Measurements from ENCODE around the gene POLR1A.

DNA sequence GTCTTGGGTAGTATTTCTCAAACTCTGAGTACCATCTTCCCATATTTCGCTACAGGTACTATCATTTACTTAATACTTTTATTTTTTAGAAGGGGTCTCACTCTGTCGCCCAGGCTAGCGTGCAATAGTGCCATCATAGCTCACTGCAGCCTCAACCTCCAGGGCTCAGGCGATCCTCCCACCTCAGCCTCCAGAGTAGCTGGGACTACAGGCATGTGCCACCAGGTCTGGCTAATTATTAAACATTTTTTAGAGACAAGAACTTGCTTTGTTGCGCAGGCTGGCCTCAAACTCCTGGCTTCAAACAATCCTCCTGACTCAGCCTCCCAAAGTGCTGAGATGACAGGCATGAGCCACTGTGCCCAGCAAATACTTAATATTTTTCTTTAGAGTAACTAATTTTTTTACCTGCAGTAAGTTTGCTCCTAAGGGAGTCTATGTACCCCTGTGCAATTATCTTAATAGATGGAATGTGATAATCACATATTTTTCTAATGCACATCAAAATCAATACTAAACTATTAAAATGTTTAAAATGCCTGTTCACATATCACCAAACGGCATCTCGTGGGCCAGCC lies 116.3 kb downstream of the POLR1A start:
- TF ChIP-seq, protein P1, sequence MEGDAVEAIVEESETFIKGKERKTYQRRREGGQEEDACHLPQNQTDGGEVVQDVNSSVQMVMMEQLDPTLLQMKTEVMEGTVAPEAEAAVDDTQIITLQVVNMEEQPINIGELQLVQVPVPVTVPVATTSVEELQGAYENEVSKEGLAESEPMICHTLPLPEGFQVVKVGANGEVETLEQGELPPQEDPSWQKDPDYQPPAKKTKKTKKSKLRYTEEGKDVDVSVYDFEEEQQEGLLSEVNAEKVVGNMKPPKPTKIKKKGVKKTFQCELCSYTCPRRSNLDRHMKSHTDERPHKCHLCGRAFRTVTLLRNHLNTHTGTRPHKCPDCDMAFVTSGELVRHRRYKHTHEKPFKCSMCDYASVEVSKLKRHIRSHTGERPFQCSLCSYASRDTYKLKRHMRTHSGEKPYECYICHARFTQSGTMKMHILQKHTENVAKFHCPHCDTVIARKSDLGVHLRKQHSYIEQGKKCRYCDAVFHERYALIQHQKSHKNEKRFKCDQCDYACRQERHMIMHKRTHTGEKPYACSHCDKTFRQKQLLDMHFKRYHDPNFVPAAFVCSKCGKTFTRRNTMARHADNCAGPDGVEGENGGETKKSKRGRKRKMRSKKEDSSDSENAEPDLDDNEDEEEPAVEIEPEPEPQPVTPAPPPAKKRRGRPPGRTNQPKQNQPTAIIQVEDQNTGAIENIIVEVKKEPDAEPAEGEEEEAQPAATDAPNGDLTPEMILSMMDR (IDR thresholded peaks at IDR 0.05): no peak
- TF ChIP-seq EZH2 (IDR thresholded peaks at IDR 0.05): no peak
